ENCODE measurements around the gene FGFR4.

The FGFR4 gene

DNA sequence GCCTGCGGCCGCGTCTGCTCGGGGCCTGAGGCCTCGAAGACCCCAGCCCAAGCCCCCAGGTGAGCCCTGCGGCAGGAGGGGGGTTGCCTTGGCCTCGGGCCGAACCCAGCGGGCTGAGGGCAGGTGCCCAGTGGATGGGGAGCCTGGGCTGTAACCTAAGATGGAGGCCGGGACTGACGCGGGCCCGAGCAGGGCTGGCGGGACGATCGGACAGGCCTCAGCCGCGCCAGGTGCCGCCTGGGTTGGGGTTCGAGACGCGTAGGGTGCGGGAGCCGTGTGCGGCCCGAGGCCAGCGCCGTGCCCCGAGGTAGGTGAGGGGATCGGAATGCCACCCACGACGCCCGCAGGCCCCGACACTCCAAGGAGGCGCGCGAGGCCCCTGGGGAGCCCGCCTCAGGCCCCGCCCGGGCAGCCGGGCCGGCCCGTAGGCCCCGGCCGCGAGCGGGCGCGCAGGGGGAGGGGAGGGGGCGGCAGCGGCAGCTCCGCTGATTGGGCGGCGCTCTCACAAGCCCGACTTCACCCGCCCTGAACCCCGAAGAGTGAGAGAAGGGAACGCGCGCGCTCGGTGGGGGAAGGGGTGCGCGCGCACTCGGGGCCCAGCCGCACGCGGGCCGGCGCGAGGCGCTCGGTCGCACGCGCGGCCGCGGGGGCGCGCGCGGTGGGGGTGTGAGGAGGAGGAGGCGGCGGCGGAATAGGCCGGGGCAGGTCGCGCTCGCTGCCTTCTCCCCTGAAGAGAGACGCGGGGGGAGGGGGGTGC lies 46.6 kb downstream of the FGFR4 start, which contains the start of gene NSD1:
TSS of gene NSD1 (plus strand) at position 678 of the 757 bp plus-strand sequence. CDS start 1,331 bp downstream, outside the sequence.
- TF ChIP-seq, protein P1, sequence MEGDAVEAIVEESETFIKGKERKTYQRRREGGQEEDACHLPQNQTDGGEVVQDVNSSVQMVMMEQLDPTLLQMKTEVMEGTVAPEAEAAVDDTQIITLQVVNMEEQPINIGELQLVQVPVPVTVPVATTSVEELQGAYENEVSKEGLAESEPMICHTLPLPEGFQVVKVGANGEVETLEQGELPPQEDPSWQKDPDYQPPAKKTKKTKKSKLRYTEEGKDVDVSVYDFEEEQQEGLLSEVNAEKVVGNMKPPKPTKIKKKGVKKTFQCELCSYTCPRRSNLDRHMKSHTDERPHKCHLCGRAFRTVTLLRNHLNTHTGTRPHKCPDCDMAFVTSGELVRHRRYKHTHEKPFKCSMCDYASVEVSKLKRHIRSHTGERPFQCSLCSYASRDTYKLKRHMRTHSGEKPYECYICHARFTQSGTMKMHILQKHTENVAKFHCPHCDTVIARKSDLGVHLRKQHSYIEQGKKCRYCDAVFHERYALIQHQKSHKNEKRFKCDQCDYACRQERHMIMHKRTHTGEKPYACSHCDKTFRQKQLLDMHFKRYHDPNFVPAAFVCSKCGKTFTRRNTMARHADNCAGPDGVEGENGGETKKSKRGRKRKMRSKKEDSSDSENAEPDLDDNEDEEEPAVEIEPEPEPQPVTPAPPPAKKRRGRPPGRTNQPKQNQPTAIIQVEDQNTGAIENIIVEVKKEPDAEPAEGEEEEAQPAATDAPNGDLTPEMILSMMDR (conservative IDR thresholded peaks at IDR 0.05; ENCODE audit: low read depth, low read length): no peak
- no peak for DNase-seq (ENCODE audit: low read depth)
- H3K4me3 ChIP-seq (ENCODE audit: low read length): peak within 1 kb of the TSS; percentile 58

DNA sequence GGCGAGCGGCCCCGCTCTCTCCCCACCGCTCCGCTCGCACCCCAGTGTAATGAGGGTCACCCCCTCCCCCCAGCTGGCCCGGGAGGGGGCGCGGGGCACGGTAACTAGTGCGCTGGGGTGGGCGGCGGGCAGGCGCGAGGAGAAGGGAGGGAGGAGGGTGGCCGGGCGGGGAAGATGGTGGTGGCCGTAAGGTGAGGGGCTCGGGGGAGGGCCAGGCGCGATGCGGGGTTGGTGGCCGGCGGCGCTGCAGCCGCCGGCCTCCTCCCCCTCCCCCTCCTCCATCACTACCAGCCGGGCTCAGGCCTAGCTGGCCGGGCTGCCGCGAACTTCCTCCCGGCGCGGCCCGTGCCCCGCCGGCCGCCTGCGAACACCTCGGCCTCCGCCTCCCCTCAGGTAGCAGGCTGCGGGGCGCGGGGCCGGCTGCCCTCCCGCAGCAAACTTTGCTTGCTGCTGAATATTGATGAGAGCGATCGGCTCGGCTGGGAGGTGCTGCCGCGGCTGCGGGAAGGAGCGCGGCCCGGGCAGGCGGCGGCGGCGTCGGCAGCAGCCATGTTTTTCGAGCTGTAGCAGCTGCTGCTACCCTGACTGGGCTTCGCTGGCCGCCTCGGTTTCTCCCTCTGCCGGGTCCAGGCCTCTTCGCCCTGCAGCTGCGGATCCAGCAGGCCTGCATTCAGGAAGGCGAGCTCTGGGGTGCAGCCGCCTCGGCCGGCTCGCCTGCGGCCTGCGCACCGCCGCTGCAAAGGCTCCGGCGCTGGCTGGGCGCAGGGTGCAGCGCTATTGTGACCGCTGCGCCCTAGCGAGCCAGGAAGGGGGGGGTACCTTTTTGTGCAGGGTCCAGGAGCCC lies 47.4 kb downstream of the FGFR4 start:
- TF ChIP-seq, protein P1 (conservative IDR thresholded peaks at IDR 0.05; ENCODE audit: low read depth, low read length): no peak
- DNase-seq (ENCODE audit: low read depth): no peak
- peak overlapping the region; percentile 58 for H3K4me3 ChIP-seq (ENCODE audit: low read length)

DNA sequence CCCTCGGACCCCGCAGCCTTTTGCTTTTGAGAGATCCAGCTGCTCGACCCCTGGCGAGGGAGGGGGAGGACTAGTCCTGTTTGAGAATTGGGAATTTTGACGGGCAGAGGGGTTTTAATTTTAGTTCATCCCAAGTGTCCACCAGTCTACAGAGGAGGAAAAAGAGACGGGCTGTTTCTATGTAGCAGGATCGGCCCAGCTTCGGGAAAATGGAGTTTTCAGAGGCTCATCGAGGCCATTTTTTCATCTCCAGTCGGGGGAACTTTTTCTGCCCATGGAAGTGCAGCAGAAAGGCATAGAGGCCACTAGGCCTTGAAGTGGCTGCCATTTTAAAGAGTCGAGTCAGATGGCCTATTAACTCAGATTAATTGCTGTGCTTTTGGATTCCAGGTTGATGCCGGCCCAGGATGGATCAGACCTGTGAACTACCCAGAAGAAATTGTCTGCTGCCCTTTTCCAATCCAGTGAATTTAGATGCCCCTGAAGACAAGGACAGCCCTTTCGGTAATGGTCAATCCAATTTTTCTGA lies 48.0 kb downstream of the FGFR4 start:
- H3K4me3 ChIP-seq (ENCODE audit: low read length): peak overlapping the region; percentile 58
- no peak for DNase-seq (ENCODE audit: low read depth)
- TF ChIP-seq, protein P1 (conservative IDR thresholded peaks at IDR 0.05; ENCODE audit: low read depth, low read length): no peak

DNA sequence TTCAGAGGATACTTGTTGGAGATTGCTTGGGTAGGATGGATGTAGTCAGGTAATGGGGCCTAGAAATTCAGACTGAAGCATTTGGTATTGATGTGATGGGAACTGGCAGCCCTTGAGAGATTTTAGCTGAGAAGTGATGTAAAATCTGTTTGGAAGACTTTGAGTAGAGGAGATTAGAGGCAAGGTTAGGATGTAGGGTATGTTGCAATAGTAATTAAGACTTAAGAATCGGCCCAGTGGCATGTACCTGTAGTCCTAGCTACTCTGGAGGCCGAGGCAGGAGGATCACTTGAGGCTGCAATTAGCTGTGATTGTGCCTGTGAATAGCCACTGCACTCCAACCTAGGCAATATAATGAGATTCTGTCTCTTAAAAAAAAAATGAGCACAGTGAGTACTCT lies 53.6 kb downstream of the FGFR4 start:
- no peak overlapping the region for H3K4me3 ChIP-seq (ENCODE audit: low read length)
- DNase-seq (ENCODE audit: low read depth): no peak
- TF ChIP-seq, protein P1 (conservative IDR thresholded peaks at IDR 0.05; ENCODE audit: low read depth, low read length): no peak

DNA sequence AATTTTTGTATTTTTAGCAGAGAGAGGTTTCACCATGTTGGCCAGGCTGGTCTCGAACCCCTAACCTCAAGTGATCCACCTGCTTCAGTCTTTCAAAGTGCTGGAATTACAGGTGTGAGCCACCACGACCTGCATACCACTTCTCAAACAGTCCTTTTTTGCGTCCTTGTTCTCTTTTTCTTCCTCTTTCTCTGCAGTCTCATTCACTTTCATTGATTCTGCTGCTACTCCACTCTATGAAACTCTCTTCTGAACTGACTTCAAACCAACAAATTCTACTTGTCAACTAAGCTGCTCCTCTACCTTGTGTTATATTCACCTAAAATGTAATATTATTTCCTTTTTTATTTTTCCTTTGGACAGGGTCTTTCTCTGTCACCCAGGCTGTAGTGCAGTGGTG lies 54.8 kb downstream of the FGFR4 start:
- TF ChIP-seq, protein P1 (conservative IDR thresholded peaks at IDR 0.05; ENCODE audit: low read depth, low read length): no peak
- no peak for DNase-seq (ENCODE audit: low read depth)

DNA sequence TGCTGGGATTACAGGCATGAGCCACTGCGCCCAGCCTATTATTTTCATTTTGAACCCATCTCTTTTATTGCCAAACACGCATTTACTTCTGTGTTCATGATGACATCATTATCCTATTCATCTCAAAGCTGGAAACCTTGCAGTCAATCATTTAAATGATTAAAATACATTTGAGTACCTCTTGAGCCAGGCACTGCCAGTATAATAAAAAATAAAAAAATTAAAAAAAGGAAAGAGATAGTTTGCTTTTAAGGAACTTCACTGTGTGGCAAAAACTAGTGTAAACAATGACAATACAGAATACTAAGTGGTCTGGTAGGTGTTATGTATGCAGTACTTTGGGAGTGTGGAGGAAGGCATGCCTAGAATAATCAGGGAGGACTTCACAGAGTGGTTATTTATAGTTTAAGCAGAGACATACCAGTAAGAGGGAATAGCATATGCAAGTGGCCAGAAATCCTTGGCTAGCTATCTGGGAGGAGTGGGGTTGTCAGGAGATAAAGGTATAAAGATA lies 55.4 kb downstream of the FGFR4 start:
- H3K4me3 ChIP-seq (ENCODE audit: low read length): no peak overlapping the region
- TF ChIP-seq, protein P1 (conservative IDR thresholded peaks at IDR 0.05; ENCODE audit: low read depth, low read length): no peak
- DNase-seq (ENCODE audit: low read depth): no peak

More for the DNA sequence above, 54.8 kb downstream of the FGFR4 start:
- no peak overlapping the region for H3K4me3 ChIP-seq (ENCODE audit: low read length)
